HG03025 (cell line): ENCODE data around the gene DIRAS3.
"Not testable (repeated sequence)": the region's sequence is repeated elsewhere in the genome, so short reads cannot be mapped to it uniquely, and the experiment has no call there.

Source experiments
- ATAC-seq: cut with Tn5 transposase; IDR thresholded peaks from one replicate; pipeline ENCODE4 v1.9.1; 2021; ENCODE audit warnings: mild to moderate bottlenecking, moderate library complexity; ENCODE audit not compliant: unreplicated experiment, low FRiP score

DIRAS3 gene, protein sequence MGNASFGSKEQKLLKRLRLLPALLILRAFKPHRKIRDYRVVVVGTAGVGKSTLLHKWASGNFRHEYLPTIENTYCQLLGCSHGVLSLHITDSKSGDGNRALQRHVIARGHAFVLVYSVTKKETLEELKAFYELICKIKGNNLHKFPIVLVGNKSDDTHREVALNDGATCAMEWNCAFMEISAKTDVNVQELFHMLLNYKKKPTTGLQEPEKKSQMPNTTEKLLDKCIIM

DNA sequence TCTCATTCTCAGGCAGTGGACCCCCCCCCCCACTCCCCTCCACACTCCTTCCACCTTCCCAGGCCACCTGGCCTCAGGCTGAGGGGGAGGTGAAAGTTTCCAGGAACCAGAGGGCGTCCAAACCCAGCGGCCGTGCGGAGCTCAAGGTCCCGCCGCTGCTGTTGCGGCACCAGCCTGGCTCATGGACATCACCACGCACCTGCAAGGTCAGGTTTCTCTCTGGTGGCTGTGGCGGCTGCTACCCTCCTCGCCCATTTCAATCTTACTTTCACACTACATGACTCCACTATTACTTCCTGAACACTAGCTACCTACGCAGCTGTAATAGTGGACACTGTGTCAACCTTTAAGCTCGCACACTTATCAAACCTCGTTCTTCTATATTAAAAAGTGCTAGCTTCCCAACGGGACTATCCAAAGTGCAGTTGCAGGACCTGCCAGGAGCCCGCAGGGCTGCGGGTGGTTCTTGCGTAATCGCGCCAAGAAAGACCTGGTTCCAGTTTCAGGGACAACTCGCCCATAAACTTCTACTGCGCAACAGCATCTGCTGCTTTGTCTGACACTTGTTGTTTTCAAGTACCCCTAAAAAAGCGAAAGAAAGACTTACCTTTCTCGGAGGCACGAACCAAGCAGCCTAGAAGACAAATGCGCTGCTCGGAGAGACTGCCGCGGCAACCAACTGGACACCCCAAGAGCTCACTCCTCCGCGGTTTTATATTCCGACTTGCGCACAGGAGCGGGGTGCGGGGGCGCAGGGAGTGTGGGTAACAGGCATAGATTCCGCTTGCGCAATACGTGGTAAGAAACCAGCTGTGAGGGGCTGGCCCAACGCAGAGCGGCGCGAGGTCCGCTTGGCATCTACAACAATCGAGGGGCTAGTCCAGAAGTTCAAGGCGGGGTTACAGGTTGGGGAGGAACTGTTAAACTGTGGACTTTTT, at the start of gene DIRAS3:
DIRAS3 (minus strand) TSS at position 687 of the 938 bp plus-strand sequence. CDS start 3,330 bp downstream, outside the sequence.
- no peak for ATAC-seq

DNA sequence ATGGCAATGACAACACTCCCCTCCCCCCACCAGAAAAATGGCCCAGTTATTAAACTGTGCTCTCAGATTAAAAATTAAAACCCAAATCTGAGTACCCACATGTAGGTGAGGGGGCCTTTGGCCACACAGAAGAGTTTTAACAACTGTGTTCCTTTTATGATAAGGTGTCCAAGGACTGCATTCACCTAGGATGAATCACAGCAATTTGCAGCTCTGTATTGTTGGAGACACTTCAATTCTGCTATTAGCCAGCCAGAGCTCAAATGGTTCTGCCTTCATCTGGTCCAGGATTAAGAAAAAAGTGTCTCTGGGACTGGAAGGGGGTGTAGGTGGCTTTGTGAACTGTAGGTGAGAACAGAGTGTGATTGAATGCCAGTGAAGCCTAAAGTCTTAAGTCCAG, 43.3 kb upstream of the DIRAS3 start:
- no peak for ATAC-seq

DNA sequence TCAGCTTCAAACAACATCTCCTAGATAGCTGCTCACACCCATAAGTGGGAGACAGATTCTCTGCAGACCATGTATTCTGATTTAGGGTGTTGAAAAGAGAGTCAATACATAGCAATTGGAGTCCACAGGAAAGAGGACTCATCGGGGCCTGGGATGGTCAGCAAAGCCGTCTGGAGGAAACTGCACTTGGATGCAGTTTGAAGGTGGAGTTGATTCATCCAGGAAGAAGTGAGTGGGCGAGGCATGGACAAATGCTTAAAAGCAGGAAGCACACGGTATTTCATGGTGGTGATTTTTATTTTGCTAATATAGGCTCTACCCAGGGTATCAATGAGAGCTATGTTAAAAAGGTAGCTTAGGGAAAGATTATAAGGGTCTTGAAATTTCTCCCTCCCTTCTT, 36.8 kb upstream of the DIRAS3 start:
- ATAC-seq: no peak

DNA sequence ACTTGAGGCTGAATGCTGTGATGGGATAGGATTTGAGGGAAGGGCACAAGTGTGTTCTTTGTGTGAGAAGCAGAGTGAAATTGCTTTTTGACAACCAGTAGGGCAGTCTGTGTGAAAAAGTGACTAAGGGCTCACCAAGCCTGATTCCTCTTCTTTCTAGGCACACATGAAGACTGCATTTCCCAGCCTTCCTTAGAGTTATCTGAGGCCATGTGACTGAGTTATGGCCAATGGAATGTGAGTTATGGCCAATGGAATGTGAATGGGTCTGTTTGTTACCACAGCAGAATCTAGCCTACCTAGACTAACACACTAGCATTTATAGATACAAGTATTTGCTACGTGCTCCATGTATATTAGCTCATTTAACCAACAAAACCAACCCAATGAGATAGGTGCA, 35.3 kb upstream of the DIRAS3 start:
- no peak for ATAC-seq

DNA sequence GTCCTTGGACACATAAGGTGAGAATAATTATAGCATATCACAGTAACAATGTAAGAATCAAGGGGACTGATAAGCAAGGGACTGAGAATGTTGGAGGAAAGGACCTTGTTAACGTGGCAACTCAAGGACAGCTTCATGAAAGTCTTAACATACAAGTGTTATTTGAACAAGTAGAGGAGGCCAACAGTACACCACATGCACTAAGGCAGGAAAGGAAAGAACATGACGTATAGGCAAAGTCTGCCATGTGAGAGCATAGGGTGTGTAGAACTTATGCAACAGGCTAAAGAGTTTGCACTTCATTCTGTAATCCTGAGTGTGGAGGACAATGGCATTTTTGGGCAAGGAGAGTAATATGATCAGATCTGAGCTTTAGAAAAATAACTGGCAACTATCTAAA, 33.3 kb upstream of the DIRAS3 start:
- ATAC-seq: no peak

DNA sequence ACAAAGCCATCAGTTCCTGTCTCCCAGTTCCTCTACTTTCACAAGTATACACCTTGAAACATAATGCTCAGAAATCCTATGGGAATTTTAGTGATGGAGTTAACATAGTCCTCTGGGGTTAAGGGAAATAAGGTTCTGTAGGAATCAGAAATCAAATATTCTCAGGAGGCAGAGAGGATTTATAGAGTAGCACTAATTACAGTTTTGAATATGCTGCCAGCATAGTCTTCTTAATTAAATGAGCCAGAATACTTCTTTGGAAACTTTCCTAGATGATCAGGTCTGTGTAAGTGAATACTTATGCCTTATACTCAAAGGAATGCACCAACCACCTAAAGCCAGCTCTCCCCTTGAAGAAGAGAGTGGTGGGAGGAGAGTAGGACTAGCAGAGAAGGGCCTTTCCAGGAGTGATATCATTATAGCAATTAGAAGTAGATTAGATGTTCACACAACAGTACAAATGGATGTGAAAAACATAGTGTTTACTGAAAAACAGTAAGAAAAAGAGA, 31.4 kb upstream of the DIRAS3 start:
- no peak for ATAC-seq

DNA sequence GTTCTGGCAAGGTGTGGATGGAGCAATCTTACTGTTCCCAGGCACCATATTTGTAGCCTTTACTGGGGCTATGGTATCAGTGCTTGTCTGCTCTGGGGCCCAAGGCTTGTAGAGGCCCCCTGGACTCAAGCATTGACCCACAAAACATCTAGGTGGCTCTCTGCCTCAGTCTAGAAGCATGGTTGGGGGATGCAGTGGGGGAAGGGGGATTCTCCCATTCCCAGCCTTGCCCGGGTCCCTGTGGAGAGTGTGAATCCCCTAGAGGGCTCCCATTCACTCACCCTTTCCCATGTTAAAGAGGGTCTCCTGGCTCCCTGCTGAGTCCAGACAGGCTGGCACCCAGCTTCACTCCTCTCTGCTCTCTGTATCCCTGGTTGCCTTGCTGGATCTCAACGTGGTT, 28.2 kb upstream of the DIRAS3 start:
- ATAC-seq: no peak

DNA sequence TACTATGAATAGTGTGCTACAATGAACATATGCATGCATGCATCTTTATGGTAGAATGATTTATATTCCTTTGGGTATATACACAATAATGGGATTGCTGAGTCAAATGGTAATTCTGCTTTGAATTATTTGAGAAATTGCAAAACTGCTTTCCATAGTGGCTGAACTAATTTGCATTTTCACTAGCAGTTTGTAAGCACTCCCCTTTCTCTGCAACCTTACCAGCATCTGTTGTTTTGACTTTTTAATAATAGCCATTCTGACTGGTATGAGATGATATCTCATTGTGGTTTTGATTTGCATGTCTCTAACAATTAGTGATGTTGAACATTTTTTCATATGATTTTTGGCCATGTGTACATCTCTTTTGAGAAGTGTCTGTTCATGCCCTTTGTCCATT, 24.0 kb upstream of the DIRAS3 start:
- no peak for ATAC-seq

DNA sequence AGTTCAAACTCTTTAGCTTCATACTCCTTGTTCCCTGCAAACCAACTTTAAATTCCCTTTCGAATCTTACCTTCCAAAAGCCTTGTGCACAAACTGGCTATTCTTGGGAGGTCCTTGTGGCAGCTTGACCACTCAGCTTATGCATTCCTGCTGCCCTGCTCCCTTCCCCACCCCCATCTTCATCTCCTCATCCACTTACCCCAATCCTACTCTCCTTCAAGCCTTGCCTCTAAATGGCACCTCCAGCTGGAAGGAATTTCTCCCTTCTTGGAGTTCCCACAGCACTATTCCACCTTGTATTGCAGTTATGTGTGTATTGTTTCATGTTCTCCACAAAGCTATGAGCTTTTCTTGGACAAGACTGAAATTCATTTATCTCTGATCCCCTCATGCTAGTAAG, 15.3 kb upstream of the DIRAS3 start:
- no peak for ATAC-seq

DNA sequence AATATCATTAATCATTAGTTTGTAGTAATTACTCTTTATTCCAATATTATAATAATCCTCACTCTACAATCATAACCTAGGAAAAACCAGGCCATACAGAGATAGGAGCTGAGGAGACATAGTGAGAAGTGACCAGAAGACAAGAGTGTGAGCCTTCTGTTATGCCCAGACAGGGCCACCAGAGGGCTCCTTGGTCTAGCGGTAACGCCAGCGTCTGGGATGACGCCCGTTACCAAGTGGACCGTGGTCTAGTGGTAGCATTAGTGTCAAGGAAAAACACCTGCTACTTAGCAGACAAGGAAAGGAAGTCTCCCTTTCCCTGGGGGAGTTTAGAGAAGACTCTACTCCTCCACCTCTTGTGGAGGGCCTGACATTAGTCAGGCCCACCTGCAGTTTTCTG, 7.6 kb upstream of the DIRAS3 start:
- not testable (repeated sequence) for ATAC-seq

DNA sequence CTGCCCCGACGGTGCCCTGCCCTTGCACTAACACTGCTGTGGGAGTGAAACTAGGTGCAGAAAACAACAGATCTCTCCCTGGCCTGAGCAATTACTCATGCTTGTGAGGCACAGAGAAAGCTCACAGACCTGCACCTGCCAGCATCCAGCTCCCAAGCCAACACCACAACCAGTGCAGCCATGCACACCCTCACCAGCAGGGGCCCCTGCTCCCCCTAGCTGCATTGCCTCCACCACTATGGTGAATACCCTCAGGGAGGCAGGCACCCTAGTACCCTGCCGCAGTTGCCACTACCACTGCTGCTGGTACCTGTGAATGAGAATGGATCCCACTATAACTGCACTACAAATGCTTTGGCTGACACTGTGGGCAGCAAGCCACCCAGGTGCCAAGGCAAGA, 7.1 kb upstream of the DIRAS3 start:
- no peak for ATAC-seq

DNA sequence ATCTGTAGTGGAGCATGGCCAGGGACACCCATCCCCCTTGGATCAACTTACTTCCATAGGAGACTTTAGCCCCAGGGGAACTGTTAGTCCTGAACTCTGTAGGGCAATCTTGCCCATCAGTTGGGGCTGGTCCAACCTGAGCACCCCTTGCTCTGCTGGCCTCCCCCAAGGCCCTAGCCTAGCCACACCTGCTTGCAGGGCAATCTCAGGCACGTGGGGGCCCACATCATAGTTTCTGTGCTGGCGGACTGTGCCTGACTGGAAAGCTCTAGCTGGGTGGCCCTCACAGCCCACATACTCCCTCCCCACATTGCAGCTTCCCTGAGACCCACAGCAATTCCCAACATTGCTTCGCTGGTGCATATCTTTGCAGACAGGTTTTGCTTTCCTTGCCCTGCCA, 6.6 kb upstream of the DIRAS3 start:
- no peak for ATAC-seq

DNA sequence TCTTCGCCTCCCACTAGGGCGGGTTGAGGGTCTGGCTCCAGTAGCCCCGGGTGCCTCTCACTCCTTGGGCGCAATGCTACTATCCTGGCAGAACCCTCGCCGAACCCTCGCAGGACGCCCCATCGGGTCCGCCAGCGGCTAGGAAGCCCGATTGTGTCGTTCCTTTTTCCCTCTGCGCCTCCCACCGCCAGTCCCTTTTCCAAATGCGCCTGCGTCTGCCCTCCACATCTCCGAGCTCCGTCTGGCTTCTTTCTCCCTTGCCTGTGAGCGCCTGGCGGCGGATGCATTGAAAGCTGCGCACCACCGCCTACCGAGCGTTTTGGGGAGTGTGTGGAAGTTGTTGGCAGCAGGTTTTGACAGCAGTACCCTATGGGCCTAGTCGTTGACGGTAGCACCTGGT, 1.0 kb upstream of the DIRAS3 start:
- ATAC-seq: no peak

DNA sequence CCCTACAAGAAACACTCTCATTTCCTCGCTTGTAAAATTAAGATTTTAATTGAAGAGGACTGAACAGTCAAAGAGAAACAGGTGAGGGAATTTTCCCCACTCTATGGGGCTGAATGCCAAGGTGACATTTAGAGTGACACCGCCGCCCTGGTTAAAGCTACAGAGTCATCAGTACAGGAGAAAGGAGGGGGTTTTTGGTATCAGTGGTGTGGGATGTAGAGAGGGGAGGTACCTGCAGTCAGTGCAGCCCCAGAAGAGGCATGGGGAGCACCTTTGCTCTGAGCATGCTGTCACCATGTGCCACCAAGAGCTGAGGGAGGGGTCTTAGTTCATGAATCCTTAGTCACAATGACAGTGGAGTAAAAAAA, 2.8 kb downstream of the DIRAS3 start:
- ATAC-seq: no peak

DNA sequence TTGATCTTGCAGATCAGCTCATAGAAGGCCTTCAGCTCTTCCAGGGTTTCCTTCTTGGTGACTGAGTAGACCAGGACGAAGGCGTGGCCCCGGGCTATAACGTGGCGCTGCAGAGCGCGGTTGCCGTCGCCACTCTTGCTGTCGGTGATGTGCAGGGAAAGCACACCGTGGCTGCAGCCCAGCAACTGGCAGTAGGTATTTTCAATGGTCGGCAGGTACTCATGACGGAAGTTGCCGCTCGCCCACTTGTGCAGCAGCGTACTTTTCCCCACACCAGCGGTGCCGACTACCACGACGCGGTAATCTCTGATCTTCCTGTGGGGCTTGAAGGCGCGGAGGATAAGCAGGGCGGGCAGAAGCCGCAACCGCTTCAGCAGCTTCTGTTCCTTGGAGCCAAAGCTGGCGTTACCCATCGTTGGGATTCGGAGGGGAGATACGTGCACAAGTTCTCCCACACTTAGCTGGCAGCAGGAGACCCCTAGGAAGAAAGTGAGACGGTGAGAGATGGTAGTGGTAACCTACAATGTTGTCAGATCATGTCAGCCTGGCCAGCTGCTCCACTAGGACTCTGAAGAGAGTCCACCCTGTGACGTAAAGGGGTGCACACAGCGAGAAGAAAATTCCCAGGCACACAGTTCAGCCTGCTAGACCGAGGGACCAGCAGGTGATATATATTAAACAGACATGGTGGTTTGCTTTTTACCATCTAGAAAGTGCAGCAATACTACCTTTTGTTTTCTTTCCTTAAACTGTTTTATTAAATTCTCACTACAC, 3.4 kb downstream of the DIRAS3 start:
- no peak for ATAC-seq

DNA sequence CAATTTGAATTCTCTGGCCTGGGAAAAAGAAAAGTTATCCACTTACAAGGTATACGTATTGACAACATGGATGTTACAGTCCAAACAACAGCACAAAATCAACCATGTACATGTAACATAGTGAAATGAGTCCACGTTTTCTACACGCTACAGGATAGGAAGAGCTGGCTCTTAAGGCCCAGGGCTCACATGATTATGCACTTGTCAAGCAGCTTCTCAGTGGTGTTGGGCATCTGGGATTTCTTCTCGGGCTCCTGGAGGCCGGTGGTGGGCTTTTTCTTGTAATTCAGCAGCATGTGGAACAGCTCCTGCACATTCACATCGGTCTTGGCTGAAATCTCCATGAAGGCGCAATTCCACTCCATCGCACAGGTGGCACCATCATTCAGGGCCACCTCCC, 4.0 kb downstream of the DIRAS3 start:
- ATAC-seq: no peak

DNA sequence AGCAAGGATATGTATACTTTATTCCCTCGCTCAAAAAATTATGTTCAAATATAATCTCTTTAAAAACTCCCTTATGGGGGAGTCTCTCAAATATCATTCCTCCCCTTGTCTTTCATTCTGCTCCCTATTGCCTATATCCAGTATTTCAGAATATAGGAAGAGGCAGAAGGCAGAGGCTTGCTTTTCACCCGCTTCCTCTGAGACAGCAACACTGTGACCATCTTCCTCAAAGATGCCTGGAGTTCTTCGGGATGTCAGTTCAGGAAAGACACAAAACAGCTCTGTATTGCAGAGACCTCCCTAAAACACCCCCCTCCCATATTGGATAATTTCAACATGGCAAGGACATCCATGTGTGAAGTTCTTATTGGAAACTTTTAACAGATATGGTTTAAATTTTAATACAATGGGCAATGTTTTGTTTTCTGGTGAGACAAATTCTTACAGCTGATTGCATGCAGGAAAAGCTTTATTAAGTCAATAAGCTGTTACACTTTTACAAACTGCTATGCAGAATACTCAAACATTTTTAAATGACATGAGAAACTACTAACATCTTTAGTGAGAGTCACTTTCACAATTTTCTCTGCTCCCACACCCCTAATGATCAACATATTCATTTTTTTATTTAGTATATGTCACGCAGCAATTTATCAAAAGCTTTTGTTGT, 4.8 kb downstream of the DIRAS3 start:
- no peak for ATAC-seq

DNA sequence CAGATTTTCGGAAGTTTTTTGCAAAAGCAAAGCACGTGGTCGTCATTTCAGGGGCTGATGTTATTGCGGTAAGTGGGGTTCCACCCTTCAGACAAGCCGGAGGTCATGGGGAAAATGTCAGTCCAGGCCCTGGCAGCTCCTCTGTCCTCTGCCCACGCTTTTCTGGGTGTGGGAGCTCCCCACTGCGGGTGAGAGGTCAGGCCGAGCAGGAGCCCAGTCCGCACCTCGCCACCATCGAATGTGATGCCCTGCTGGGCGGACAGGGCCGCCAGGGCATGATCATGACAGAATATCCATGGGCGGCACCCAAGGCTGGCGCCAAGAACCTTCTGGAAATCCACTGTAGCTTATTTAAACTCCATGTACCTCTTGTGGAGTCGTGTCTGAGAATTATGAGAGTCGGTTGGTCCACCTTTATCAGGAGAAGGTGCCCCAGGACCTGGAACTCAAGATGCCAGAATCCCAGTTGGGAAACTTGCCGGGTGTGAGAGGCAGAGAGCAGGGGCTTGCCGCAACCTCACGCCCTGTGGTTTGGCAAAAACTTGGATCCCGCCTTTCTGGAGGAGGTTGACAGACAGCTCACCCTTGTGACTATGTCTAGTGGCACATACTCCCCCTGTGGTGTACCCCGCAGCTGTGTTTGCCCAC, 6.9 kb downstream of the DIRAS3 start:
- no peak for ATAC-seq

DNA sequence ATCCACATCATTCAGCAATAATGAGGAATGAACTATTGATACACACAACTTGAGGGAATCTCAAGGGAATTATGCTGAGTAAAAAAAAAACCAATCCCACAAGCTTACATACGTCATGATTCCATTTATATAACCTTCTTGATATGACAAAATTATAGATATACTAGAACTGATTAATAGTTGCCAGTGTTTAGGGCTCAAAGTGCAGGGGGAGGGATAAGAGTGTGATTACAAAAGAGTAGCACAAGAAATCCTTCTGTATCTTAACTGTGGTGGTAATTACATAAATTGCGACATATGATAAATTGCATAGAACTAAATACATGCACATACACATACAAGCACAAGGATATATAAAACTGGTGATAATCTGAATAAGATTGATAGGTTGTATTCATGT, 13.5 kb downstream of the DIRAS3 start:
- no peak for ATAC-seq

DNA sequence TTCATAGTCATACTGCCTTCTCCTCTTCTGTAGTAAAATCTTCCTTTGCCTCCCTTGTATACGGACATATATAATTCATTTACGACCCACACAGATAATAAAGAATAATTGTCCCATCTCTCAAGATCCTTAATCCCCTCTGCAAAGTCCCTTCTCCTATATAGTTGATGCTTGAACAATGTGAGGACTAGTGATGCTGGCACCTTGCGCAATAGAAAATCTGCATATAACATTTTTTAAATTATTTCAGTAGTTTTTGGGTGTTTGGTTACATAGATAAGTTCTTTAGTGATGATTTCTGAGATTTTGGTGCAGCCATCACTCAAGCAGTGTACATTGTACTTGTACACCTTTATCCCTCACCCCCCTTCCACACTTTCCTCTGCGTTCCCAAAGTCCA, 21.0 kb downstream of the DIRAS3 start:
- no peak for ATAC-seq
